ENCODE measurements around the gene ITPRIP. TPM values are rescaled to one million over a fixed set of nuclear protein-coding genes. Genes with fewer than 3 reads are reported as not detected.

The ITPRIP gene
- total and polyA plus RNA-seq, 2 experiments from 2014 or later: 5.9 to 9.0 TPM

GRCh38 chr10:104300002-104300735 is 38.1 kb downstream of the ITPRIP start:
- Histone ChIP-seq H3K36me3 (replicated peaks; ENCODE audit: insufficient read depth, low read depth) (no peaks in the 10 kb centered on the region), H3K9me2 (replicated peaks; ENCODE audit: insufficient read depth) (no peaks in the 10 kb centered on the region), H3K4me1 (ENCODE audit: insufficient read depth) (peaks cover 12% of the 10 kb centered on the region), H4K20me1 (ENCODE audit: insufficient read depth, poor library complexity, severe bottlenecking) (no peaks in the 10 kb centered on the region), H3K4me2 (peak overlapping the region; percentile 38), H2AFZ (no peak overlapping the region), H3K4me3 (no peak overlapping the region), H3K79me2 (no peaks in the 10 kb centered on the region), H3K27ac (peak overlapping the region; percentile 75), H3K27me3 (no peaks in the 10 kb centered on the region), H3K9me3 (ENCODE audit: low read depth) (no peaks in the 10 kb centered on the region)
- WGBS (ENCODE audit: low lambda C conversion rate, missing lambda C conversion rate): 70% methylated on average over 12 of the region's 12 CpGs
- peak; percentile 44 for DNase-seq (ENCODE audit: low spot score)
- TF ChIP-seq CTCF (IDR thresholded peaks at IDR 0.05; ENCODE audit: poor library complexity): no peak
- no peak for TF ChIP-seq EZH2 (IDR thresholded peaks at IDR 0.05; ENCODE audit: borderline replicate concordance)
- no peak for TF ChIP-seq EZH2phosphoT487 (IDR thresholded peaks at IDR 0.05; ENCODE audit: low read depth, severe bottlenecking, unreplicated experiment)

GRCh38 chr10:104299031-104299904 is 39.0 kb downstream of the ITPRIP start:
- TF ChIP-seq EZH2phosphoT487 (IDR thresholded peaks at IDR 0.05; ENCODE audit: low read depth, severe bottlenecking, unreplicated experiment) (no peak), CTCF (IDR thresholded peaks at IDR 0.05; ENCODE audit: poor library complexity) (no peak), EZH2 (IDR thresholded peaks at IDR 0.05; ENCODE audit: borderline replicate concordance) (no peak)
- Histone ChIP-seq H3K9me2 (replicated peaks; ENCODE audit: insufficient read depth) (no peaks in the 10 kb centered on the region), H3K79me2 (no peaks in the 10 kb centered on the region), H4K20me1 (ENCODE audit: insufficient read depth, poor library complexity, severe bottlenecking) (no peaks in the 10 kb centered on the region), H3K27me3 (no peaks in the 10 kb centered on the region), H3K27ac (peak overlapping the region; percentile 70), H3K4me1 (ENCODE audit: insufficient read depth) (peaks cover 12% of the 10 kb centered on the region), H3K4me2 (no peak overlapping the region), H3K36me3 (replicated peaks; ENCODE audit: insufficient read depth, low read depth) (no peaks in the 10 kb centered on the region), H2AFZ (no peak overlapping the region), H3K9me3 (ENCODE audit: low read depth) (no peaks in the 10 kb centered on the region), H3K4me3 (no peak overlapping the region)
- WGBS (ENCODE audit: low lambda C conversion rate, missing lambda C conversion rate): 64% methylated on average over 13 of the region's 13 CpGs
- DNase-seq (ENCODE audit: low spot score): no peak

- no peak overlapping the region for H2AFZ ChIP-seq
- H3K27me3 ChIP-seq: no peaks in the 10 kb centered on the region
- H4K20me1 ChIP-seq (ENCODE audit: insufficient read depth, poor library complexity, severe bottlenecking): no peaks in the 10 kb centered on the region
- no peaks in the 10 kb centered on the region for H3K9me2 ChIP-seq (replicated peaks; ENCODE audit: insufficient read depth)
- no peak for DNase-seq (ENCODE audit: low spot score)
- no peak overlapping the region for H3K27ac ChIP-seq
- H3K4me1 ChIP-seq (ENCODE audit: insufficient read depth): peaks cover 12% of the 10 kb centered on the region
- 59% methylated on average over 17 of the region's 17 CpGs for WGBS (ENCODE audit: low lambda C conversion rate, missing lambda C conversion rate)
- no peak overlapping the region for H3K4me3 ChIP-seq
- H3K36me3 ChIP-seq (replicated peaks; ENCODE audit: insufficient read depth, low read depth): no peaks in the 10 kb centered on the region
- no peaks in the 10 kb centered on the region for H3K79me2 ChIP-seq
- no peak for TF ChIP-seq EZH2 (IDR thresholded peaks at IDR 0.05; ENCODE audit: borderline replicate concordance)
- peak; percentile 29 for TF ChIP-seq CTCF (IDR thresholded peaks at IDR 0.05; ENCODE audit: poor library complexity)
- no peak overlapping the region for H3K4me2 ChIP-seq
- no peaks in the 10 kb centered on the region for H3K9me3 ChIP-seq (ENCODE audit: low read depth)
These were observed 40.3 kb downstream of the ITPRIP start for GRCh38 chr10:104297697-104298660.
